Measurements from ENCODE around the gene GNG8. TPM values are rescaled to one million over a fixed set of nuclear protein-coding genes. Genes with fewer than 3 reads are reported as not detected.

Gene GNG8
- total and polyA plus RNA-seq, 2 donors (not counting 1 experiment from before 2014, with no cell fraction given) = 6.7 TPM; not detected in 1

GRCh38 chr19:46610851-46611770 lies 24.9 kb downstream of the GNG8 start:
- Mint-ChIP-seq H3K9me3 (ENCODE audit: insufficient read depth) (no peaks in the 10 kb centered on the region), H3K27ac (peak overlapping the region; percentile 33), H3K4me3 (peak overlapping the region; percentile 42), H3K4me1 (peaks cover 35% of the 10 kb centered on the region), H3K27me3 (no peaks in the 10 kb centered on the region)
- Histone ChIP-seq H3K27me3 (replicated peaks in 1 of 4; ENCODE audit: control extremely low read depth in 1 of 4, control insufficient read depth in 3 of 4, insufficient read depth in 4 of 4, low read length in 3 of 4) (no peaks in the 10 kb centered on the region), H3K9ac (ENCODE audit: low read length) (no peak overlapping the region), H3K4me3 (ENCODE audit: control extremely low read depth in 1 of 5, extremely low read depth in 1 of 5, insufficient read depth in 1 of 5, low read depth in 2 of 5, low read length in 4 of 5) (no peak overlapping the region), H4K20me1 (ENCODE audit: control insufficient read depth, insufficient read depth, low read length, poor library complexity, severe bottlenecking) (peaks cover 40% of the 10 kb centered on the region), H3K27ac (ENCODE audit: low read length in 2 of 2) (no peak overlapping the region), H3K4me1 (ENCODE audit: control insufficient read depth in 2 of 2, insufficient read depth in 2 of 2, low read length in 2 of 2) (peaks cover 26 to 40% of the 10 kb centered on the region in 2 donors), H2AFZ (ENCODE audit: insufficient read depth, low read depth, low read length, poor library complexity, severe bottlenecking) (peak overlapping the region; percentile 2), H3K36me3 (replicated peaks in 1 of 2; ENCODE audit: control extremely low read depth in 1 of 2, control insufficient read depth in 1 of 2, extremely low read depth in 1 of 2, insufficient read depth in 2 of 2, low read length in 1 of 2) (peaks cover 0 to 39% of the 10 kb centered on the region in 2 experiments), H3K79me2 (ENCODE audit: control insufficient read depth, insufficient read depth, low read length) (no peaks in the 10 kb centered on the region), H3K9me3 (ENCODE audit: control extremely low read depth in 1 of 3, control insufficient read depth in 2 of 3, insufficient read depth in 1 of 3, low read length in 2 of 3) (peaks cover 0 to 7% (median 0%) of the 10 kb centered on the region in 3 donors), H3K4me2 (replicated peaks; ENCODE audit: low read depth, low read length, poor library complexity, severe bottlenecking) (peak overlapping the region; percentile 55)
- DNase-seq = peak; percentile 70
- TF ChIP-seq EZH2 (IDR thresholded peaks at IDR 0.05; ENCODE audit: borderline replicate concordance, insufficient read depth, low read depth, low read length, poor library complexity, severe bottlenecking) (no peak), CTCF (IDR thresholded peaks at IDR 0.05) (no peak)
- intact Hi-C loops (cut with micrococcal nuclease) = no loop called here
- ATAC-seq (ENCODE audit: low read depth) = peak; percentile 13
- ChIA-PET CTCF (interaction anchor here (0.8 to 16.2 kb wide), 9 partner anchors 9 to 139 kb away, joined by 3 to 447 read pairs (median 4); partner anchors contain the start of genes CALM3 and DACT3), POLR2A (interaction anchor here (0.7 to 3.2 kb wide), 5 partner anchors 9 to 51 kb away, joined by 3 to 19 read pairs (median 4); partner anchors contain the start of genes CALM3 and DACT3)
- WGBS (ENCODE audit: insufficient coverage) = 72% methylated on average over 13 of the region's 17 CpGs

All from B cell (primary cell).